G401 (cell line): ENCODE data around the gene RIMBP2. TPM values are rescaled to one million over a fixed set of nuclear protein-coding genes. Genes with fewer than 3 reads are reported as not detected.
A peak's percentile ranks its signal among the peaks of the same experiment; 100 is the strongest.
"Not testable (repeated sequence)": the region's sequence is repeated elsewhere in the genome, so short reads cannot be mapped to it uniquely, and the experiment has no call there.

Experiments used
- DNase-seq: peaks from one replicate; pipeline ENCODE4 v3.0.0-alpha.2; 2015; ENCODE audit warnings: low spot score
- in situ Hi-C: cut with HindIII; loops from 2 replicates; pipeline ENCODE4 v1.10.0; 2016; ENCODE audit warnings: low sequenced_read_pairs, mixed read lengths
- total RNA-seq: library from RNA; depleted of rRNA; stranded (reverse); fragments of >200 nt; shearing (Covaris generic); gene quantifications from 2 replicates; pipeline ENCODE4 v1.2.3, GENCODE V29; 2014

RIMBP2 gene
- total RNA-seq, 1 experiment from 2014 or later, result 75.3 TPM

GRCh38 chr12:130739571-130739970 is 23.5 kb upstream of the RIMBP2 start:
- in situ Hi-C loops, result no loop called here
- no peak for DNase-seq

DNA sequence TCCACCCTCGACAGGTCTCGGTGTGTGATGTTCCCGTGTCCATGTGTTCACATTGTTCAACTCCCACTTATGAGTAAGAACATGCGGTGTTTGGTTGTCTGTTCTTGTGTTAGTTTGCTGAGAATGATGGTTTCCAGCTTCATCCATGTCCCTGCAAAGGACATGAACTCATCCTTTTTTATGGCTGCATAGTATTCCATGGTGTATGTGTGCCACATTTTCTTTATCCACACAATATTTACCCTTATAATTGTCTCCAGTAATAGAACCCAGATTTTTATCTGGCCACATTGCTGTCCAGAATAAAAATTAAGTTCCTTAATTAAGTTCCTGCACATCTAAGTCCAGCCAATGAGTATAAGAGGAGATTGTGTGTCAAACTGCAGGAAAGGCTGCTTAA is 22.3 kb upstream of the RIMBP2 start:
- DNase-seq, in situ Hi-C loops: not testable (repeated sequence)

GRCh38 chr12:130737731-130738130 is 21.6 kb upstream of the RIMBP2 start:
- in situ Hi-C loops, result no loop called here
- no peak for DNase-seq

- in situ Hi-C loops, result no loop called here
- no peak for DNase-seq
These were observed 13.2 kb upstream of the RIMBP2 start for GRCh38 chr12:130729344-130729743.

DNA sequence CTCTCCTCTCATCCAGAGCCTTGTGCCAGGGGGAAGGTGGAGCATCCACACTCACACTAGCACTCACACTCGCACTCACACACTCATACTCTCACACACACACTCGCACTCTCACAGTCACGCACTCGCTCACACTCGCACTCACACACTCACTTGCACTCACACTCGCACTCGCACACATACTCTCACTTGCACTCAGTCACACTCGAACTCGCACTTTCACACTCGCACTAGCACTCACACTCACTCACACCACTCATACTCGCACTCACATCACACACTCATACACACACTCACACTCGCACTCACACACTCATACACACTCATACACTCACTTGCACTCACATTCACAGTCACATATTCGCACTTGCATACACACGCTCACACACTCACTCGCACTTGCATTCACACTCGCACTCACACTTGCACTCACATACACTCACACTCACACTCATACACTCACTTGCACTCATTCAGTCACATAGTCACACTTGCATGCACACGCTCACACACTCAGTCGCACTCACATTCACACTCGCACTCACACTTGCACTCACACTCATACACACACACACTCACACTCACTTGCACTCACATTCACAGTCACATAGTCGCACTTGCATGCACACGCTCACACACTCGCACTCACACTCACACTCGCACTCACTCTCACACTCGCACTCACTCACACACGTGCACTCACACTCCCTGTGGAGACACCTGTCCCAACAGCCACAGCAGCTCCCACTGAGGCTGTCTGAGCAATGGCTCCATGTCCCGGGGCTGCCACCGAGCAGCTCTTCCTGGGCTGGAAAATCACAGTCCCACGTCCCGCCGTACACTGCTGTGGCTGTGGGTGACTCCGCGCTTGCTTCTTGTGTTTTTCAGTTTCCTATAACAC is 12.3 kb upstream of the RIMBP2 start:
- in situ Hi-C loops, result no loop called here

GRCh38 chr12:130719263-130719859 is 3.3 kb upstream of the RIMBP2 start:
- in situ Hi-C loops, result no loop called here
- DNase-seq, result no peak

More for the DNA sequence above, 12.3 kb upstream of the RIMBP2 start:
- no peak for DNase-seq

DNA sequence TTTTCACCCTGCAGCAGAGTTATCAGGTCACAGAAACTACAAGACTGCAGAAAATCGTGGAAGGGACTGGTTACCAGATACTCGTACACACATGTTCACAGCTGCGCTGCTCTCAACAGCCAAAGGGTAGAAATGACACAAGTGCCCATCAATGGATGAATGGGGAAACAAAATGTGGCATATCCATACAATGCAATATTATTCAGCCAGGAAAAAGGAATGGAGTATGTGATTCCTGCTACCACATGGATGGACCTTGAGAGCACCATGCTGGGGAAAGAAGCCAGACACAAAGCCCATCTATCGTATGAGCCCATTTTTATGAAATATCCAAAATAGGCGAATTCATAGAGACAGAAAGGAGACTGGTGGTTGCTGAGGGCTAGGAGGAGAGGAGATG is 1.7 kb upstream of the RIMBP2 start:
- no peak for DNase-seq
- in situ Hi-C loops, result no loop called here

- DNase-seq, result no peak
- in situ Hi-C loops, result no loop called here
These were observed 869 bp upstream of the RIMBP2 start for GRCh38 chr12:130716969-130717366.

- in situ Hi-C loops, result no loop called here
- DNase-seq, result no peak
These were observed 725 bp downstream of the RIMBP2 start for GRCh38 chr12:130715150-130715997.

- in situ Hi-C loops, result no loop called here
- DNase-seq, result no peak
These were observed 1.4 kb downstream of the RIMBP2 start for GRCh38 chr12:130714591-130715149.

- DNase-seq, result peak; percentile 23
- in situ Hi-C loops, result no loop called here
These were observed 2.0 kb downstream of the RIMBP2 start for GRCh38 chr12:130714091-130714590.

GRCh38 chr12:130713581-130713991 is 2.5 kb downstream of the RIMBP2 start:
- DNase-seq, result no peak
- in situ Hi-C loops, result no loop called here

DNA sequence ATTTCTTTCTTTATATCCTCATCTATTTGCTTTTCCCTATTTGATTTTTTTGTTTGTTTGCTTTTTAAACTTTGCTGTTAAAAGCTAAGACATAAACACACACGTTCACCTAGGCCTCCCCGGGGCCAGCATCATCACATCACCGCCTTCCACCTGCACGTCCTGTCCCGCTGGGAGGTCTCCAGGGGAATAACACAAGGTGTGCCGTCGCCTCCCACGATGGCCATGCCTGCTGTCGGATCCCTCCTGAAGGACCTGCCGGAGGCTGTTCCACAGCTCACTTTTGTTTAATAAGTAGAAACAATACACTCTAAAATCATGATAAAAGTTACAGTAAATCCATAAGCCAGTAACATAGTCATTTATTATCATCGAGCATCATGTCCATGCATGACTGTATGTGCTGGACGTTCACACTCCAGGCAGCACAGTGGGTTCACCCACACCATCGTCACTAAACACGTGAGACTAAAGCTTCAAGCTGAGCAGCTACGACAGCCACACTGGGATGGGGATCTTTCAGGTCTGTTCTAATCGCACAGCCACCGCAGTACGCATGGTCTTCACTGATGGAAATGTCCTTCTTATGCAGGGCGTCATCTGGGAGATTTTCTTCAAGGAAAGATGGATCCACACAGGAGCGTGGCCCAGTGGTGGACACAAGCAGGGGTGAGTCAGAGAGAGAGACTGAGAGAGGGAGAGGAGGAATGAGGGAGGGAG is 3.6 kb downstream of the RIMBP2 start:
- no peak for DNase-seq
- in situ Hi-C loops, result no loop called here

DNA sequence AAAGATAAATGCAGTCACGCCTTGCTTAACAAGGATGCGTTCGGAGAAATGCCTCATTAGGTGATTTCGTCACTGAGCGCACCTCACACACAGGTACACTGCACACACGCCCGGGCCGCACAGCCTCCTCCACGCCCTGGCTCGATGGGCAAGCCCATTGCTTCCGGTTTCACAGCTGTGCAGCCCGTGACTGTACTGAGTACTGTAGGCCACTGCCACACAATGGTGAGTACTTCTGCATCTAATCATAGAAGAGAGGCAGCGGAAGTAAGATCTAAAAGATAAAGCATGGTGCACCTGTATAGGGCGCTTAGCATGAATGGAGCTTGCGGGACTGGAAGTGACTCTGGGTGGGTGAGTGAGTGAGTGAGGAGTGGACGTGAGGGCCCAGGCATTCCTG is 4.3 kb downstream of the RIMBP2 start:
- no peak for DNase-seq
- in situ Hi-C loops, result no loop called here

DNA sequence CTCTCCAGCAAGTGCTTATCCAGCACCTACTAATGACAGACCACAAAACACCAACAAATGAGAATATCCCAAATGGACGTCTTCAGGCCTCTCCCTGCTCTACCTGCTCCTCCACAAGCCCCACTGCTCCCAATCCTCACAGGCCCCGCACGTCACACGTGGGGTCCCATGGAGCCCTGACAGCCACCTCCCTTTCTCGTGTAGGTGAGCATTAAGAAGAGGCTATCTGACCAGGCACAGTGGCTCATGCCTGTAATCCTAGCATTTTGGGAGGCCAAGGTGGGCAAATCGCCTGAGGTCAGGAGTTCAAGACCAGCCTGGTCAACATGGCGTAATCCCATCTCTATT is 5.4 kb downstream of the RIMBP2 start:
- DNase-seq, result no peak
- in situ Hi-C loops, result no loop called here

GRCh38 chr12:130709971-130710732 is 5.9 kb downstream of the RIMBP2 start:
- in situ Hi-C loops, result no loop called here
- no peak for DNase-seq

- no peak for DNase-seq
- in situ Hi-C loops, result no loop called here
These were observed 6.7 kb downstream of the RIMBP2 start for GRCh38 chr12:130709151-130709970.
